HepG2 (cell line): ENCODE results near the gene GNA12. TPM values are rescaled to one million over a fixed set of nuclear protein-coding genes. Genes with fewer than 3 reads are reported as not detected.

ENCODE experiments used
- ADNP ChIP-seq: sonication (generic); formaldehyde crosslinking; IDR thresholded peaks from 2 replicates; pipeline ENCODE4 v1.4.0; 2020; ENCODE audit warnings: missing genetic modification reagents
- EP300 ChIP-seq, 3 experiments: sonication (generic) in 1 of 3; formaldehyde crosslinking in 1 of 3; IDR thresholded peaks; 2 replicates each; pipeline versions ENCODE4 v1.5.1 to v1.6.1; 2011 to 2020; ENCODE audit warnings: low read depth in 2 of 3, low read length in 2 of 3, borderline replicate concordance in 1 of 3, improper control_type of control experiment in 1 of 3, mild to moderate bottlenecking in 1 of 3, missing genetic modification reagents in 1 of 3, moderate library complexity in 1 of 3
- HOXA3 ChIP-seq: sonication (generic); formaldehyde crosslinking; IDR thresholded peaks from 2 replicates; pipeline ENCODE4 v1.5.0; 2020; ENCODE audit warnings: missing genetic modification reagents
- MAFK ChIP-seq, 2 experiments: IDR thresholded peaks in 1 of 2; conservative IDR thresholded peaks in 1 of 2; 2 replicates each; pipeline ENCODE4 v1.6.1; 2011; ENCODE audit warnings: improper control_type of control experiment in 2 of 2, low read length in 2 of 2
- NFE2L2 ChIP-seq: fragments of 150-350 bp; IDR thresholded peaks from 2 replicates; pipeline ENCODE4 v1.6.1; 2014; ENCODE audit warnings: low read length
- PHB2 ChIP-seq: fragments of 450-650 bp; IDR thresholded peaks from 2 replicates; pipeline ENCODE4 v1.6.1; 2018; ENCODE audit not compliant: partially characterized antibody
- RFXANK ChIP-seq: IDR thresholded peaks from 2 replicates; pipeline ENCODE4 v1.6.1; 2016
- SETDB1 ChIP-seq: sonication (generic); formaldehyde crosslinking; IDR thresholded peaks from 2 replicates; pipeline ENCODE4 v1.5.1; 2020; ENCODE audit warnings: missing genetic modification reagents, mild to moderate bottlenecking, borderline replicate concordance
- SOX6 ChIP-seq, 2 experiments: fragments of 450-650 bp in 1 of 2; sonication (generic) in 1 of 2; formaldehyde crosslinking in 1 of 2; IDR thresholded peaks; 2 replicates each; pipeline versions ENCODE4 v1.4.0 to v1.6.1; 2017 to 2020; ENCODE audit warnings: antibody characterized with exemption in 1 of 2, mild to moderate bottlenecking in 1 of 2, missing genetic modification reagents in 1 of 2
- ZFP36L2 ChIP-seq: sonication (generic); formaldehyde crosslinking; IDR thresholded peaks from 2 replicates; pipeline ENCODE4 v1.4.0; 2020; ENCODE audit warnings: missing genetic modification reagents
- ZFP90 ChIP-seq: sonication (generic); formaldehyde crosslinking; IDR thresholded peaks from 2 replicates; pipeline ENCODE4 v1.8.0; 2022; ENCODE audit warnings: missing genetic modification reagents, mild to moderate bottlenecking, inconsistent platforms, borderline replicate concordance
- ZNF143 ChIP-seq: sonication (generic); formaldehyde crosslinking; IDR thresholded peaks from 2 replicates; pipeline ENCODE4 v1.4.0; 2020; ENCODE audit warnings: missing genetic modification reagents
- ZNF160 ChIP-seq: sonication (generic); formaldehyde crosslinking; IDR thresholded peaks from 2 replicates; pipeline ENCODE4 v1.8.0; 2022; ENCODE audit warnings: mild to moderate bottlenecking, inconsistent platforms, missing genetic modification reagents
- ZNF589 ChIP-seq: sonication (generic); formaldehyde crosslinking; conservative IDR thresholded peaks from 2 replicates; pipeline ENCODE4 v1.8.0; 2022; ENCODE audit warnings: mild to moderate bottlenecking, moderate library complexity, missing genetic modification reagents
- polyA plus RNA-seq, 8 experiments: library from polyadenylated mRNA; depleted of rRNA in 3 of 8; stranded (reverse) in 7 of 8; unstranded in 1 of 8; fragments of >200 nt; fragmentation: Illumina TruSeq in 4 of 8; extraction: Trizol in 4 of 8; gene quantifications; 2 replicates each; pipeline versions ENCODE4 v1.2.1 to v1.2.3, GENCODE V29; 2011 to 2016; ENCODE audit warnings: low read depth in 4 of 8, missing spikeins in 1 of 8, mixed read lengths in 1 of 8; ENCODE audit not compliant: insufficient read depth in 1 of 8
- total RNA-seq, 5 experiments: library from RNA; depleted of rRNA; stranded (reverse); fragments of >200 nt; fragmentation: Illumina TruSeq; extraction: Trizol; gene quantifications; 2 replicates each; pipeline ENCODE4 v1.2.3, GENCODE V29; 2016; ENCODE audit warnings: low read depth in 1 of 5
- TF ChIP-seq, protein P1 (sequence below): sonication (generic); formaldehyde crosslinking; IDR thresholded peaks from 2 replicates; pipeline ENCODE4 v1.5.0; 2020; ENCODE audit warnings: missing genetic modification reagents
- TF ChIP-seq, protein P2 (sequence below): sonication (generic); formaldehyde crosslinking; IDR thresholded peaks from 2 replicates; pipeline ENCODE4 v1.4.0; 2020; ENCODE audit warnings: mild to moderate bottlenecking, missing genetic modification reagents
- TF ChIP-seq, protein P3 (sequence below): sonication (generic); formaldehyde crosslinking; IDR thresholded peaks from 2 replicates; pipeline ENCODE4 v1.4.0; 2020; ENCODE audit warnings: missing genetic modification reagents, mild to moderate bottlenecking, borderline replicate concordance
- TF ChIP-seq, protein P4 (sequence below): sonication (generic); formaldehyde crosslinking; IDR thresholded peaks from 2 replicates; pipeline ENCODE4 v1.4.0; 2020; ENCODE audit warnings: missing genetic modification reagents, borderline replicate concordance

Gene GNA12
- total and polyA plus RNA-seq, 2 of the 13 experiments (the other 11 are each of a cell fraction or from before 2014, with no cell fraction given) = 16.2 to 50.9 TPM

DNA sequence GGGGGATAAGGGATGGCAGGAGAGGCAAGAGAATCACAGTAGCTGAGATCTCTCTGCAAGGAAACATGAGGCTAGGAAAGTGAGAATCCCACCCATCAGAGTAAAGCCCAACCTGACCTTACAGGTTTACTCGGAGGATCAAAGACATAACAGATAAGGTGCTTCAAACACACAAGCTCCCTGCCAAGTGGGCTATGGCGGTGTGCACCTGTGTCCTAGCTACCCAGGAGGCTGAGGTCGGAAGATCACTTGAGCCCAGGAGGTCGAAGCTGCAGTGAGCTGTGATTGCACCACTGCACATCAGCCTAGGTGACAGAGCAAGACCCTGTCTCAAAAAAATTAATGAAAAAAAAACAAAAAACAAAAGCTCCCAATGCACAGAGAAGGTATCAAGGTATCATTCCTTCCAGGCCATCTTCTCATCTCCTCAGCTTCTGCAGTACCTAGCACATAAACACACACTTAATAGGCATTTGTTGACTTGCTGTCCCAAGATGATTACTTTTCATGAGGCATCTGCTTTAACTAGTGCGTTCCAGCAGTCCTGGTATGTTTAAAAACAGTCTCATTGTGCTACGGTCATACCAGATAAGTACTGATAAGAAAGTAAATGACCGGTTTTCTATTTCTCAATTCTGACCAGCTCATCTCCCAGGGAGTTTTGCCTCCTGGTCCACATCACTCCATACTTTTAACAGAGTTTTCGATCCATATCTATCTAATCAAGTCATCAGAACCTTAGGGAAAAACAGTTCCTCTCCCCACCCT, 13.3 kb downstream of the GNA12 start (continued):
- TF ChIP-seq, protein P1, sequence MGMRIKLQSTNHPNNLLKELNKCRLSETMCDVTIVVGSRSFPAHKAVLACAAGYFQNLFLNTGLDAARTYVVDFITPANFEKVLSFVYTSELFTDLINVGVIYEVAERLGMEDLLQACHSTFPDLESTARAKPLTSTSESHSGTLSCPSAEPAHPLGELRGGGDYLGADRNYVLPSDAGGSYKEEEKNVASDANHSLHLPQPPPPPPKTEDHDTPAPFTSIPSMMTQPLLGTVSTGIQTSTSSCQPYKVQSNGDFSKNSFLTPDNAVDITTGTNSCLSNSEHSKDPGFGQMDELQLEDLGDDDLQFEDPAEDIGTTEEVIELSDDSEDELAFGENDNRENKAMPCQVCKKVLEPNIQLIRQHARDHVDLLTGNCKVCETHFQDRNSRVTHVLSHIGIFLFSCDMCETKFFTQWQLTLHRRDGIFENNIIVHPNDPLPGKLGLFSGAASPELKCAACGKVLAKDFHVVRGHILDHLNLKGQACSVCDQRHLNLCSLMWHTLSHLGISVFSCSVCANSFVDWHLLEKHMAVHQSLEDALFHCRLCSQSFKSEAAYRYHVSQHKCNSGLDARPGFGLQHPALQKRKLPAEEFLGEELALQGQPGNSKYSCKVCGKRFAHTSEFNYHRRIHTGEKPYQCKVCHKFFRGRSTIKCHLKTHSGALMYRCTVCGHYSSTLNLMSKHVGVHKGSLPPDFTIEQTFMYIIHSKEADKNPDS (CRISPR knock-in tag) = no peak
- TF ChIP-seq, protein P2, sequence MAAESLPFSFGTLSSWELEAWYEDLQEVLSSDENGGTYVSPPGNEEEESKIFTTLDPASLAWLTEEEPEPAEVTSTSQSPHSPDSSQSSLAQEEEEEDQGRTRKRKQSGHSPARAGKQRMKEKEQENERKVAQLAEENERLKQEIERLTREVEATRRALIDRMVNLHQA (CRISPR knock-in tag) = no peak
- TF ChIP-seq, protein P3, sequence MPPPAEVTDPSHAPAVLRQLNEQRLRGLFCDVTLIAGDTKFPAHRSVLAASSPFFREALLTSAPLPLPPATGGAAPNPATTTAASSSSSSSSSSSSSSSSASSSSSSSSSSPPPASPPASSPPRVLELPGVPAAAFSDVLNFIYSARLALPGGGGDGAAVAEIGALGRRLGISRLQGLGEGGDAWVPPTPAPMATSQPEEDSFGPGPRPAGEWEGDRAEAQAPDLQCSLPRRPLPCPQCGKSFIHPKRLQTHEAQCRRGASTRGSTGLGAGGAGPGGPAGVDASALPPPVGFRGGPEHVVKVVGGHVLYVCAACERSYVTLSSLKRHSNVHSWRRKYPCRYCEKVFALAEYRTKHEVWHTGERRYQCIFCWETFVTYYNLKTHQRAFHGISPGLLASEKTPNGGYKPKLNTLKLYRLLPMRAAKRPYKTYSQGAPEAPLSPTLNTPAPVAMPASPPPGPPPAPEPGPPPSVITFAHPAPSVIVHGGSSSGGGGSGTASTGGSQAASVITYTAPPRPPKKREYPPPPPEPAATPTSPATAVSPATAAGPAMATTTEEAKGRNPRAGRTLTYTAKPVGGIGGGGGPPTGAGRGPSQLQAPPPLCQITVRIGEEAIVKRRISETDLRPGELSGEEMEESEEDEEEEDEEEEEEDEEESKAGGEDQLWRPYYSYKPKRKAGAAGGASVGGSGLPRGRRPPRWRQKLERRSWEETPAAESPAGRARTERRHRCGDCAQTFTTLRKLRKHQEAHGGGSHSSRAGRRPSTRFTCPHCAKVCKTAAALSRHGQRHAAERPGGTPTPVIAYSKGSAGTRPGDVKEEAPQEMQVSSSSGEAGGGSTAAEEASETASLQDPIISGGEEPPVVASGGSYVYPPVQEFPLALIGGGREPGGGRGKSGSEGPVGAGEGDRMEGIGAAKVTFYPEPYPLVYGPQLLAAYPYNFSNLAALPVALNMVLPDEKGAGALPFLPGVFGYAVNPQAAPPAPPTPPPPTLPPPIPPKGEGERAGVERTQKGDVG (CRISPR knock-in tag) = no peak
- TF ChIP-seq ZFP36L2 (CRISPR knock-in tag) = no peak
- TF ChIP-seq ZFP90 (CRISPR knock-in tag) = no peak
- no peak for TF ChIP-seq ZNF589 (CRISPR knock-in tag)
- no peak for TF ChIP-seq HOXA3
- TF ChIP-seq SOX6 (IDR thresholded peaks at IDR 0.05) = no peak
- peak; percentile 23; the same call in 1 of the 2 replicates for TF ChIP-seq SOX6 (CRISPR knock-in tag; IDR thresholded peaks at IDR 0.05)
- no peak for TF ChIP-seq MAFK (conservative IDR thresholded peaks at IDR 0.05 in 1 of 2, IDR thresholded peaks at IDR 0.05 in 1 of 2; ENCODE audit: low read length in 2 of 2)
- TF ChIP-seq ADNP = no peak
- no peak for TF ChIP-seq RFXANK (CRISPR knock-in tag)
- TF ChIP-seq ZNF160 = no peak
- TF ChIP-seq, protein P4, sequence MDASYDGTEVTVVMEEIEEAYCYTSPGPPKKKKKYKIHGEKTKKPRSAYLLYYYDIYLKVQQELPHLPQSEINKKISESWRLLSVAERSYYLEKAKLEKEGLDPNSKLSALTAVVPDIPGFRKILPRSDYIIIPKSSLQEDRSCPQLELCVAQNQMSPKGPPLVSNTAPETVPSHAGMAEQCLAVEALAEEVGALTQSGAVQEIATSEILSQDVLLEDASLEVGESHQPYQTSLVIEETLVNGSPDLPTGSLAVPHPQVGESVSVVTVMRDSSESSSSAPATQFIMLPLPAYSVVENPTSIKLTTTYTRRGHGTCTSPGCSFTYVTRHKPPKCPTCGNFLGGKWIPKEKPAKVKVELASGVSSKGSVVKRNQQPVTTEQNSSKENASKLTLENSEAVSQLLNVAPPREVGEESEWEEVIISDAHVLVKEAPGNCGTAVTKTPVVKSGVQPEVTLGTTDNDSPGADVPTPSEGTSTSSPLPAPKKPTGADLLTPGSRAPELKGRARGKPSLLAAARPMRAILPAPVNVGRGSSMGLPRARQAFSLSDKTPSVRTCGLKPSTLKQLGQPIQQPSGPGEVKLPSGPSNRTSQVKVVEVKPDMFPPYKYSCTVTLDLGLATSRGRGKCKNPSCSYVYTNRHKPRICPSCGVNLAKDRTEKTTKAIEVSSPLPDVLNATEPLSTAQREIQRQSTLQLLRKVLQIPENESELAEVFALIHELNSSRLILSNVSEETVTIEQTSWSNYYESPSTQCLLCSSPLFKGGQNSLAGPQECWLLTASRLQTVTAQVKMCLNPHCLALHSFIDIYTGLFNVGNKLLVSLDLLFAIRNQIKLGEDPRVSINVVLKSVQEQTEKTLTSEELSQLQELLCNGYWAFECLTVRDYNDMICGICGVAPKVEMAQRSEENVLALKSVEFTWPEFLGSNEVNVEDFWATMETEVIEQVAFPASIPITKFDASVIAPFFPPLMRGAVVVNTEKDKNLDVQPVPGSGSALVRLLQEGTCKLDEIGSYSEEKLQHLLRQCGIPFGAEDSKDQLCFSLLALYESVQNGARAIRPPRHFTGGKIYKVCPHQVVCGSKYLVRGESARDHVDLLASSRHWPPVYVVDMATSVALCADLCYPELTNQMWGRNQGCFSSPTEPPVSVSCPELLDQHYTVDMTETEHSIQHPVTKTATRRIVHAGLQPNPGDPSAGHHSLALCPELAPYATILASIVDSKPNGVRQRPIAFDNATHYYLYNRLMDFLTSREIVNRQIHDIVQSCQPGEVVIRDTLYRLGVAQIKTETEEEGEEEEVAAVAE (CRISPR knock-in tag) = no peak
- TF ChIP-seq SETDB1 (CRISPR knock-in tag) = no peak
- TF ChIP-seq NFE2L2 = no peak
- TF ChIP-seq ZNF143 (CRISPR knock-in tag) = no peak
- 0 out of 4 replicates have a peak, but pooled peaks of 1 of the 2 experiments have one; percentile 3 for TF ChIP-seq EP300 (IDR thresholded peaks at IDR 0.05; ENCODE audit: low read depth in 2 of 2, low read length in 2 of 2)
- TF ChIP-seq EP300 (CRISPR knock-in tag; IDR thresholded peaks at IDR 0.05; ENCODE audit: borderline replicate concordance) = no peak
- TF ChIP-seq PHB2 = no peak
